ENCODE measurements around the gene TMEM185B.

- TF ChIP-seq POLR2A (IDR thresholded peaks at IDR 0.05) (no peak), CTCF (IDR thresholded peaks at IDR 0.05) (no peak)
Observed at GRCh38 chr2:120237491-120237902, 14.3 kb upstream of the TMEM185B start.

Data from lower leg skin (tissue), 3 donors.